WERI-Rb-1 (cell line): ENCODE results near the gene KLHL24.
"Not testable (repeated sequence)": the region's sequence is repeated elsewhere in the genome, so short reads cannot be mapped to it uniquely, and the experiment has no call there.

Experiments used
- DNase-seq: peaks from one replicate; pipeline ENCODE4 v3.0.0-alpha.2; 2020
- H3K27ac ChIP-seq: fragments of 250-450 bp; sonication (Bioruptor Pico); 2 replicates; pipeline ENCODE4 v1.5.1; 2020; ENCODE audit warnings: mild to moderate bottlenecking, moderate library complexity
- H3K27me3 ChIP-seq: fragments of 250-450 bp; sonication (Bioruptor Pico); 2 replicates; pipeline ENCODE4 v1.5.1; 2021; ENCODE audit warnings: mild to moderate bottlenecking, low read depth, moderate library complexity; ENCODE audit not compliant: insufficient read depth, severe bottlenecking
- H3K36me3 ChIP-seq: fragments of 250-450 bp; sonication (Bioruptor Pico); 2 replicates; pipeline ENCODE4 v1.5.1; 2020; ENCODE audit warnings: mild to moderate bottlenecking, moderate library complexity
- H3K4me3 ChIP-seq: 2 replicates; pipeline ENCODE4 v1.5.1; 2011; ENCODE audit warnings: low read depth, mild to moderate bottlenecking, control low read depth, low read length
- H3K9me3 ChIP-seq: fragments of 250-450 bp; sonication (Bioruptor Pico); 2 replicates; pipeline ENCODE4 v1.5.1; 2021; ENCODE audit warnings: mild to moderate bottlenecking, moderate library complexity; ENCODE audit not compliant: severe bottlenecking
- CTCF ChIP-seq: IDR thresholded peaks from 2 replicates; pipeline ENCODE4 v1.5.1; 2011; ENCODE audit warnings: low read depth, mild to moderate bottlenecking, control low read depth, inconsistent platforms, low read length

KLHL24 gene

GRCh38 chr3:183592821-183593220, 42.6 kb upstream of the KLHL24 start:
- no peaks in the 10 kb centered on the region for H3K36me3 ChIP-seq
- TF ChIP-seq CTCF: no peak
- H3K27ac ChIP-seq: no peak overlapping the region
- peaks cover 5% of the 10 kb centered on the region for H3K9me3 ChIP-seq
- H3K27me3 ChIP-seq: no peaks in the 10 kb centered on the region
- no peak overlapping the region for H3K4me3 ChIP-seq
- DNase-seq: no peak

- DNase-seq: no peak
- no peak for TF ChIP-seq CTCF
- Histone ChIP-seq H3K36me3 (no peaks in the 10 kb centered on the region), H3K27ac (no peak overlapping the region), H3K4me3 (no peak overlapping the region), H3K27me3 (no peaks in the 10 kb centered on the region), H3K9me3 (peaks cover 9% of the 10 kb centered on the region)
Observed at GRCh38 chr3:183594636-183595035, 40.8 kb upstream of the KLHL24 start.

- Histone ChIP-seq H3K9me3 (peaks cover 9% of the 10 kb centered on the region), H3K4me3 (no peak overlapping the region), H3K27me3 (no peaks in the 10 kb centered on the region), H3K27ac (no peak overlapping the region), H3K36me3 (no peaks in the 10 kb centered on the region)
- no peak for DNase-seq
- no peak for TF ChIP-seq CTCF
Observed at GRCh38 chr3:183597959-183598358, 37.5 kb upstream of the KLHL24 start.

GRCh38 chr3:183611326-183611725, 24.1 kb upstream of the KLHL24 start:
- H3K9me3 ChIP-seq, H3K27ac ChIP-seq, H3K27me3 ChIP-seq, H3K36me3 ChIP-seq, DNase-seq, H3K4me3 ChIP-seq: not testable (repeated sequence)

- DNase-seq: no peak
- H3K9me3 ChIP-seq: no peaks in the 10 kb centered on the region
- no peak overlapping the region for H3K4me3 ChIP-seq
- no peaks in the 10 kb centered on the region for H3K36me3 ChIP-seq
- no peaks in the 10 kb centered on the region for H3K27me3 ChIP-seq
- H3K27ac ChIP-seq: no peak overlapping the region
- TF ChIP-seq CTCF: no peak
Observed at GRCh38 chr3:183613366-183614285, 21.8 kb upstream of the KLHL24 start.

GRCh38 chr3:183618542-183618941, 16.9 kb upstream of the KLHL24 start:
- Histone ChIP-seq H3K36me3 (no peaks in the 10 kb centered on the region), H3K4me3 (no peak overlapping the region), H3K27ac (no peak overlapping the region), H3K9me3 (no peaks in the 10 kb centered on the region), H3K27me3 (no peaks in the 10 kb centered on the region)
- TF ChIP-seq CTCF: no peak
- DNase-seq: no peak
